HL-60/S4 treated with phorbol 12-myristate 13-acetate at 8.2 ng/mL for 4 days and 3 days (cell line): ENCODE results near the gene OLFM2.
"Not testable (repeated sequence)": the region's sequence is repeated elsewhere in the genome, so short reads cannot be mapped to it uniquely, and the experiment has no call there.

Experiments
- in situ Hi-C: fragments of 300-500 bp; cut with MboI; formaldehyde crosslinking; loops from 2 replicates; pipeline ENCODE4 v1.15.0; 2022; ENCODE audit warnings: low sequenced_read_pairs

Gene OLFM2

GRCh38 chr19:9842834-9843625, 93.3 kb downstream of the OLFM2 start:
- in situ Hi-C loops: no loop called here

- in situ Hi-C loops: no loop called here
Measured at GRCh38 chr19:9839415-9839814, 96.9 kb downstream of the OLFM2 start.

DNA sequence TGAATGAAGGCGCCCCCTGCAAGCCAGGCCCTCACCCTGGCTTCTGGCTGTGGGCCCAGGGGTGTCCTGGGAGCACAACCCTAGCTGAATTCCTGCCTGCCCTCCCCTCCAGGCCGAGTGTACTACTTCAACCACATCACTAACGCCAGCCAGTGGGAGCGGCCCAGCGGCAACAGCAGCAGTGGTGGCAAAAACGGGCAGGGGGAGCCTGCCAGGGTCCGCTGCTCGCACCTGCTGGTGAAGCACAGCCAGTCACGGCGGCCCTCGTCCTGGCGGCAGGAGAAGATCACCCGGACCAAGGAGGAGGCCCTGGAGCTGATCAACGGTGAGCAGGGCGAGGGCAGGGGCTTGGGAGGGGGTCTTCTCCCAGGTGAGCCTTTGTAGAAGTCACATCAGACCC, 98.0 kb downstream of the OLFM2 start:
- in situ Hi-C loops: no loop called here

DNA sequence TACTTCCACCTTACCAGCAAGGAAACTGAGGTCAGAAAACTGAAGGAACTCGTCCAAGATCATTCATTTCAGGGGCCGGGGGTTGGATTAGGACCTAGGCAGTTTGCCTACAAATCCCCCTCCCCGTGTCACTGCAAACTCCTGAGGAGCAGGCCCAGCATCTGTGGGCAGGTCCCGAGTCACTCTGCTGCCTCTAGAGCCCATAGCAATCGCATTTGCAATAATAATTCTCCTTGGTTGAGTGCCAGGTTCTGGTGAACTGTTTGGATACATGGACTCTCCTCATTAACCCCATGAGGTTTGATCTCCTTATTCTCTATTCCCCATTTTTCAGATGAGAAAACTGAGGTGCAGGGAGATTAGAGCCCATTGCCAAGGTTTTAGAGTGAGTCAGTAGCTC, 100.3 kb downstream of the OLFM2 start:
- in situ Hi-C loops: no loop called here

- in situ Hi-C loops: no loop called here
Measured at GRCh38 chr19:9835507-9835949, 100.8 kb downstream of the OLFM2 start.

DNA sequence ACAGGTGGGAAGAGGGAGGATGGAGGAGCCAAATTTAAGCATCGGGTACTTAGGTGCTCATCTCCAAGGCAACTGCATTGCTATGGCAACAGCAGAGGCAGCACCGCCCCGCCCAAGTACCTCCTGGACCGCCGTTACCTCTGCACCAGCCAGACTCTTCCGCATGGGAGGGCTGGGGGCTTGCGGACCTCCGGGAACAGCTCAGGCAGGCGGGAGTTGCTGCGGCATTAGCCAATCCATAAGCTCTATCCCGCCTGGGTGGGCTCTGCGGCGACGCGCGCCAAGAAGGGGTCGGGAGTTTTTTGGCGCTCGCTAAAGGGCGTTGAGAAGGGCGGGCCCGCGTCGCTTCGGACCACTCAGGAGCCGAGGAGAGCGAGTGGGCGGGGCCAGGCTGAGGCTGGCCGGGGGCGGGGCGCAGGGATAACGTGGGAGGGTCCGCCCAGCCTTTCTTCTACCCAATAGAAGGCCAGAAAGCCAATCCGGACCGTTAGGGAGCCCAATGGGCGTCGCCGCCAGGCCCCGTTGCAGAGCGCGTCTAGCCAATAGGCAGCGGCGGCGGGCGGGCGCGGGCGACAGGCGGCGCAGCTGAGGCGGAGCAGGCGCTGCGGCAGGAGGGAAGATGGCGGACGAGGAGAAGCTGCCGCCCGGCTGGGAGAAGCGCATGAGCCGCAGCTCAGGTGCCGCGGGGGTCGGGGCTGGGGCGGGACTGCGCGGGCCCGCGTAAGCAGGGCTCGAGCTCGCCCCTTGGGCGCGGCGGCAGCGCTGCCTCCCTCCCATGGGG, 101.4 kb downstream of the OLFM2 start, which contains the start of gene PIN1:
Gene PIN1 (plus strand): TSS at position 593 of the 781 bp plus-strand sequence. CDS start 27 bp downstream, at position 620.
- in situ Hi-C loops: no loop called here

DNA sequence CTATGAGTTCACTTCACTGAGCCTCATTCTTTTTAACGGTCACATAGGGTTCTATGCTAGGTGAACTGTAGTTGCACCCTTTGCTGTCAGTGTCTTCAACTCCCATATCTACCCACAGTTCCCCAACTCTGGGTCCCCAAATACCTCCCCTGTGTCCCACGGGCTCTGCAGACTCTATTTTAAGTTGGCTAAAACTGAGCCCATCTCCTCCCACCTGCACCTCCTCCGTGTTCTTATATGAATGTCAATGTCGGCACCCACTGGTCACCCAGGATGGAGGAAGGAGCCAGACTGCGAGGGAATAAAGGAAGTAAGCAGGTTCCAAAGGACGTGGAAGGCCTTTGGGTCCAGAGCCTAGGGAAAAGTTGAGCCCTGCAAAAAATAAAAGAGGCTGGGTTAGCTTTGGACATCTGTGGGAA, 102.0 kb downstream of the OLFM2 start:
- in situ Hi-C loops: no loop called here

- in situ Hi-C loops: no loop called here
Measured at GRCh38 chr19:9828551-9829063, 107.7 kb downstream of the OLFM2 start.

DNA sequence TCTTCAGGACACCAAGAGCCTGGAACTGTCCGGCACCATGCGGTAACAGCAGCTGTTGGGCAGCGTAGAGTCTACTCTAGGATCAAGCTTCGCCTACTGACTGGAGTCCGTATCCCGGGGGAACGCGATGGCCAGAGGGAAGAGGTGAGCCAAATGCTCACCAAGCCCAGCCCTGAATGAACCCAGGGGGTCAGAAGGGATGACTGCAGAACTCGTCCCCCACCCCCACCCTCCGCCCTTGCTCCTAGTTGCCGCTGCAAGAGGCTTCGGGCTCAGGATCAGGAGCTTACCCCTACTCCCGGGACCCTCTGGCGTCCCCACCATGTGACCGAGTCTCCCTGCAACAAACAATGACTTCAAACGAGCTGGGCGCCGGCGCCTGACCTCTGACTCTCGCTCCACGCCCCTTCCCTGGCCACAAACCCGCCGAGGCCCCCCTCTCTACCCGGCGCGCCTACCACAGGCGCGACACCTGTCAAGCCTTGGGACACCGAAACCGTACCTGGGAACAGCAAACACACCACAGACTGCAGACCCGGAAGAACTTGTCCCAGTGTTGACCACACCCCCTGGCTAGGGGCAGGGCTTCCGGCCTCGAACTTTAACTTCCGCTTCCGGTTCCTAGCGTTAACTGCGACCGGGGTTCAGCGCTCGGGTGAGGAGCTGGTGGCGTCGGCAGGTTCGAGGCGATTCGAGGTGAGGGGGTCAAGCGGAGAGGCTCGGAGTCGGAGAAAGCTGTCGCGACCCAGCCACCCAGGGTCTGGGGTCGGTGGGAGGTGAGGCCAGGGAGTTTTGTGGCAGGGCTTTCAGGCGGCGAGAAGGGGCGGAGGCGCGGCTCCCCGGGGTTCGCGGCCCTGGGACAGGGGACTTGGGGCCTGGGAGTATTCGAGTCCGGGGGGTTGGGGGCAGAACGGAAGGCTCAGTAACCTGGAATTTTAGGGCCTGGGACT, 108.8 kb downstream of the OLFM2 start, which contains the start of gene UBL5:
Gene UBL5 (plus strand): TSS at position 630 of the 950 bp plus-strand sequence. CDS start 420 bp downstream, outside the sequence.
- in situ Hi-C loops: no loop called here

DNA sequence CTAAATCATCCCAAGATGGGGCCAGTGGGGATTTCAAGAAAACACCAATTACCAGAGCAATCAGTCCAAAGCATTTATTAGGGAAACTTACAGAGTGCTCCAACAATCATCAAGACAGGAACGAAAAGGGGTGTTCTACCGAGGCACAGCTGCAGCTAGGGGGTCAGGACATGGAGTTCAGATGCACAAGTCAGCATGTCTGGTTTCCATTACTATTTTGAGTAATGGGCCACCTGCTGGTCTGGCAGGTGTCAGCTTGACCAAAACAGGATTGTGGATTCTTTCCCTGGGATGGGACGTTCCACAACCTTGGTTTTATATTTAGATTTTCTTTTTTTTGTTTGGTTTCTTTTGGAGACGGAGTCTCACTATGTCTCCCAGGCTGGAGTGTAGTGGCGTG, 112.5 kb downstream of the OLFM2 start:
- in situ Hi-C loops: no loop called here

- in situ Hi-C loops: not testable (repeated sequence)
Measured at GRCh38 chr19:9820034-9820433, 116.3 kb downstream of the OLFM2 start.

- in situ Hi-C loops: no loop called here
Measured at GRCh38 chr19:9819596-9819909, 116.8 kb downstream of the OLFM2 start.

DNA sequence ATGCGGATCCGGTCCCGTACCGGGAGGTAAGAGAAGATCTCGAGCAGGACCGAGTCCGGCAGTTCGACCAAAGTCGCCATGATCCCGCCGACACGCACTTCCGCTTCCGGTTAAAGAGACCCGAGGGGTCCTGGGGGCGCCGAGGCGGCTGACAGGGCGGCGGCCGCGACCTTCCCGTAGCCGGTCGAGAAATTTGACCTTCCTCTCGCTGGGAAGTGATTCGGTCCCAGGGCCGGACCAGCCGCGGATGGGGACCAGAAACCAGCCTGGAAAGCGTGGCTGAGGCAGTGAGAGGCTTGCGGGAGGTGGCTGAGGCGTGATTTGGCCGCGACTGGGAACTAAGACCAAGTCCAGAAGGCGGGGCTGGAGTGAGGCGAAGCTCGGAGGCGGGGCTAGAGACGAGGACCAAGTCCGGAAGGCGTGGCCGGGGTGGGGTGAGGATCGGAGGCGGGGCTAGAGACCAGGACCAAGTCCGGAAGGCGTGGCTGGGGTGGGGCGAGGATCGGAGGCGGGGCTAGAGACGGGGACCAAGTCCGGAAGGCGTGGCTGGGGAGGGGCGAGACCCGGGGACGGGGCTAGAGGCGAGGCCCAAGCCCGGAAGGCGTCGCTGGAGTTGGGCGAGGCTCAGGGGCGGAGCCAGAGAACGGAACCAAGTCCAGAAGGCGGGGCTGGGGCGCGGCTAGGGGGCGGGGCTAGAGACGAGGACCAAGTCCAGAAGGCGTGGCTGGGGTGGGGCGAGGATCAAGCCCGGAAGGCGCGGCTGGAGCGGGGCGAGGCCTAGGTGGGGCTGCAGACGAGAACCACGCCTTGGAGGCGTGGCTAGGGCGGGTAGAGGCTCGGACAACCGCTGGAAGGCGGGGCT, 117.3 kb downstream of the OLFM2 start, which contains the start of gene FBXL12:
Gene FBXL12 (minus strand): TSS at position 346 of the 862 bp plus-strand sequence. CDS start 266 bp downstream, at position 80.
- in situ Hi-C loops: no loop called here

DNA sequence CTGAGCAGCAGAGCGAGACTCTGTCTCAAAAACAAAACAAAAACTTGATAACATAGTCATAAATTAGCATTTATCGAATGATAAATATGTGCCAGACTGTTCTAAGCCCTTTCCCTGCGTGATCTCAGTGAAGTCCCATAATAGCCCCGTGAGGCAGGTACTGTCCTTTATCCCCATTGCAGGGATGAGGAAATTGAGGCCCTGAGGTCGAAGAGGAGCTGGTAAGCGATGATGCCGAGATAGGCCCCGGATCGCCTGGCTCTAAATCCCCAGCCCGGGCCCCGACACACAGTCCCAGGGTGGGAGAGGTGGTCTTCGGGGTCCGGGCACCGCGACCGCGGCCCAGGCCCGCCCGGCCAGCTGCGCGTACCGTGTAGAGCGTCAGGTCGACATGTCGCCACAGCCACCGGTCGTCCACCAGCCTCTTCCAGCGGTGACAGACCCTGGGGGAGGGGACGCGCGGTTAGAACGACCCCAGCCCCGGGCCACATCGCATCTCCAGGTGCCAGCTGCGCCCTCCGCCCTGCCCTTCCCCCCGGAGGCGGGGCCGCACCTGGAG, 118.1 kb downstream of the OLFM2 start:
- in situ Hi-C loops: no loop called here

DNA sequence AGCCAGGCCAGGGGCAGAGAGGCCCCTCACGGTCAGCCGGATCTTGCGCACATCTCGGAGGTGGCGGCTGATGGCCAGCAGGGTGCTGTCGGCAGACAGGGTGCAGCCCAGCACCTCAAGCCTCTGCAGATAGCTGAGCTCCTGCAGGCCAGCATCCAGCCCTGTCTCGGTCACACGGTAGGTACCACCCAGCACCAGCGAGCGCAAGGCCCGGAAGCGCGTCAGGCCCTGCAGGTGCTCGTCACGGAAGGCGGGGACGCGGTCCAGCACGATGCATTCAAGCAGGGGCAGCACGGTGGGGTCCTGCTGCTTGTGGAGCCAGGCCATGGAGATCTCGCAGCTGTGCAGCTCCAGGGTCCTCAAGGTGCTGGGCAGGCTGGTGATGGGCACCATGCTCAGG, 125.2 kb downstream of the OLFM2 start:
- in situ Hi-C loops: no loop called here

GRCh38 chr19:9808855-9809824, 127.2 kb downstream of the OLFM2 start:
- in situ Hi-C loops: no loop called here

DNA sequence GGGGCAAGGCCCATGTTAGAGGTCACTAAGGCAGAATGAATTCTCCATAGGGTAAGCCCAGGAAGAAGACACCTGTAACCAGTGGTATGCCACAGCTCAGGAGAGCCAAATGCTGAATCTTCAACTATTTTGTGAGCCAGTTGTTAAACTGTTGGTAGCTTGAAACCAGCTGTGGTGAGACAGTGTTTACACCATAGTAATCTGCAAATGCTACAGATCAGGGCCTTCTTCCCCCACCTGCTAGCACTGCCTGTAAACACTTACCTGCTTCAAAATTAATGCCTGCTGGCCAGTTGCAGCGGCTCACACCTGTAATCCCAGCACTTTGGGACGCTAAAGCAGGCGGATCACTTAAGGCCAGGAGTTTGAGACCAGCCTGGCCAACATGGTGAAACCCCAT, 129.5 kb downstream of the OLFM2 start:
- in situ Hi-C loops: no loop called here
